ENCODE results near the gene PAK4.
"Not testable (repeated sequence)": the region's sequence is repeated elsewhere in the genome, so short reads cannot be mapped to it uniquely, and the experiment has no call there.

PAK4 gene

DNA sequence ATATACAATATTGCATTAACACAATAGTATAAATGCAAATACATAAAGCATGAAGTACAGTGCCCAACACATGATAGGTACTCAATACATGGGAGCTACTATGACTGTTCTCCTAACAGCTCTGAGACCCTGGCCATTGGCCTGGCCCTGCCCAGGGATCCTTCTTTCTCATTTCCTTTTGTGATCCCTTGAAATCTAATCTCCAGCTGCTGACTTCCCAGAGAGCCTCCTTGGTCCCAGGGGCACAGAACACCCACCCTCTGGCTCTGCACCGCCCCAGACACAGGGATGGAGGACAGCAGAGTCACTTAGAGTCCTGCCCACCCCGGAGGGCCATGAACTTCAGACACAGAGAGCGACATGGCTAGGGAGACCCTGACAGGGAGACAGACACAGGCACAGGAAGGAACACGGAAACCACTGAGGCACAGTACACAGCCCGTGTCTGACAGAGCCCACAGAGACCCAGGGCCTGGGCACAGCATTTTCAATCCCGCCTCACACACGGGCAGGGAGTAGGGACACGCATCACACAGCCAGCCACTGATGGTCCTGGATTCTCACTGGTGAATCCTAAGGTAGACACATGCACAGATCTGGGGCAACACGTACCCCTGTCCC is 82.7 kb downstream of the PAK4 start:
- TF ChIP-seq, protein P1, sequence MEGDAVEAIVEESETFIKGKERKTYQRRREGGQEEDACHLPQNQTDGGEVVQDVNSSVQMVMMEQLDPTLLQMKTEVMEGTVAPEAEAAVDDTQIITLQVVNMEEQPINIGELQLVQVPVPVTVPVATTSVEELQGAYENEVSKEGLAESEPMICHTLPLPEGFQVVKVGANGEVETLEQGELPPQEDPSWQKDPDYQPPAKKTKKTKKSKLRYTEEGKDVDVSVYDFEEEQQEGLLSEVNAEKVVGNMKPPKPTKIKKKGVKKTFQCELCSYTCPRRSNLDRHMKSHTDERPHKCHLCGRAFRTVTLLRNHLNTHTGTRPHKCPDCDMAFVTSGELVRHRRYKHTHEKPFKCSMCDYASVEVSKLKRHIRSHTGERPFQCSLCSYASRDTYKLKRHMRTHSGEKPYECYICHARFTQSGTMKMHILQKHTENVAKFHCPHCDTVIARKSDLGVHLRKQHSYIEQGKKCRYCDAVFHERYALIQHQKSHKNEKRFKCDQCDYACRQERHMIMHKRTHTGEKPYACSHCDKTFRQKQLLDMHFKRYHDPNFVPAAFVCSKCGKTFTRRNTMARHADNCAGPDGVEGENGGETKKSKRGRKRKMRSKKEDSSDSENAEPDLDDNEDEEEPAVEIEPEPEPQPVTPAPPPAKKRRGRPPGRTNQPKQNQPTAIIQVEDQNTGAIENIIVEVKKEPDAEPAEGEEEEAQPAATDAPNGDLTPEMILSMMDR (IDR thresholded peaks at IDR 0.05; ENCODE audit: low read depth, low read length): no peak
- no peak for TF ChIP-seq MYC (IDR thresholded peaks at IDR 0.05; ENCODE audit: low read depth, low read length)
- TF ChIP-seq, protein P2, sequence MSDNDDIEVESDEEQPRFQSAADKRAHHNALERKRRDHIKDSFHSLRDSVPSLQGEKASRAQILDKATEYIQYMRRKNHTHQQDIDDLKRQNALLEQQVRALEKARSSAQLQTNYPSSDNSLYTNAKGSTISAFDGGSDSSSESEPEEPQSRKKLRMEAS (IDR thresholded peaks at IDR 0.05; ENCODE audit: low read depth, low read length): no peak
- no peak for TF ChIP-seq POLR2A (IDR thresholded peaks at IDR 0.05; ENCODE audit: extremely low read depth, insufficient read length)
- no peak overlapping the region for H3K4me3 ChIP-seq (ENCODE audit: low read depth, low read length)
- DNase-seq (ENCODE audit: low read depth): no peak

DNA sequence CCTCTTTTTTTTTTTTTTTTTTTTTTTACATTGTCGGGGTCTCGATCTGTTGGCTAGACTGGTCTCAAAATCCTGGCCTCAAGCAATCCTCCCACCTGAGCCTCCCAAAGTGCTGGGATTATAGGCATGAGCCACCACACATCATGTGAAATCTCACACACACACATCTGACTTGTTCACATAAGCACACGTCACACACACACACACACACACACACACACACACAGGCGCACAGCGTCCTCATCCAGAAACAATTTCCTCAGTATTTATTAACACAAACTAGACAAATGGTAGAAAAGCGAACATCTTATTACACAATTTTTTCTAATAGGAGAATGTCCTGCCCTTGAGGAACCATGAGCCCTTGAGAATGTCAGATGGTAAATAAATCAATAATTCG is 83.6 kb downstream of the PAK4 start:
- H3K4me3 ChIP-seq (ENCODE audit: low read depth, low read length): no peak overlapping the region
- DNase-seq (ENCODE audit: low read depth): no peak
- TF ChIP-seq, protein P1 (IDR thresholded peaks at IDR 0.05; ENCODE audit: low read depth, low read length): no peak
- TF ChIP-seq MYC (IDR thresholded peaks at IDR 0.05; ENCODE audit: low read depth, low read length) (no peak), POLR2A (IDR thresholded peaks at IDR 0.05; ENCODE audit: extremely low read depth, insufficient read length) (no peak)
- TF ChIP-seq, protein P2 (IDR thresholded peaks at IDR 0.05; ENCODE audit: low read depth, low read length): no peak

DNA sequence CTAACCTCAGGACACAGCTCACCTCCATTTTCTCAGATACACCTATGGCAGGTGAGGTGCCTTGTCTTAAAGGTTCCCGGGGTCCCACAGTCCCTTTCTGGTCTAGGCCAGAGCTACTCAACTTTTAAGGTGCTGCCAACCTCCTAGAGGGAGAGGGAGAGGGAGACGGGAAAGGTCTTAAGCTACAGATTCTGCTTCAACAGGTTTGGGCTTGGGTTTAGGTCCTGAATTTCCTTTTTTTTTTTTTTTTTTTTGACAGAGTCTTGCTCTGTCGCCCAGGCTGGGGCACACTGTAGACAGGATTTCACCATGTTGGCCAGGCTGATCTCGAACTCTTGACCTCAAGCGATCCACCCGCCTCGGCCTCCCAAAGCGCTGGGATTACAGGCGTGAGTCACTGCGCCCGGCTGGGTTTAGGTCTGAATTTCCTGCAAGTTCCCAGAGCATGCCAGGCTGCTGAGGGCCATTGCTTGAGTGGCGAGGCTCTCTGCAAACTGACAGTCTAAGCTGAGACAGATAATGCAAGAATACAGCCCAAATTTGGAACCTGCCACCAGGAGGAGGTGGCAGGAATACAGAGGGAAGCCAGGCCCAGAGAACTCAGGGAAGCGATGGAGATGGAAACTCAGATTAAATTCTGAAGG is 86.3 kb downstream of the PAK4 start:
- DNase-seq (ENCODE audit: low read depth): no peak
- H3K4me3 ChIP-seq (ENCODE audit: low read depth, low read length): no peak overlapping the region
- no peak for TF ChIP-seq MYC (IDR thresholded peaks at IDR 0.05; ENCODE audit: low read depth, low read length)
- TF ChIP-seq, protein P2 (IDR thresholded peaks at IDR 0.05; ENCODE audit: low read depth, low read length): no peak
- no peak for TF ChIP-seq POLR2A (IDR thresholded peaks at IDR 0.05; ENCODE audit: extremely low read depth, insufficient read length)
- TF ChIP-seq, protein P1 (IDR thresholded peaks at IDR 0.05; ENCODE audit: low read depth, low read length): no peak

DNA sequence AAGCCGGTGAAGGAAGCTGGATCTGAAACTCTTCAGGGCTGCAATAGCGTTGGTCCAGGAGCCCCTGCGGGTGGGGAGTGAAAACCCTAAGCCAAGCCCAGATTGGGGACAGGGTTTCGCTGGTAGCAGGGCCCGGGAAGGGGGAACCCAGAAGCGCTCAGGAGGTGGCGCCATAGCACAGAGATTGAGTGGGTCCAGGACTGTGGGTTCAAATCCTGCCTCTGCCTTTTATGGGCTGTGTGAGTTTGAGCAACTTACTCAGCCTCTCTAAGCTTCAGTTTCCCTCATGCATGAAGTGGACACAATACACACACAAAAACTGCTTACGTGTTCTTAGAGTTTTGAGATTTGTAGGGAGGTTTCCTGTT is 86.8 kb downstream of the PAK4 start:
- DNase-seq (ENCODE audit: low read depth): peak; percentile 55
- TF ChIP-seq, protein P1 (IDR thresholded peaks at IDR 0.05; ENCODE audit: low read depth, low read length): peak; percentile 50
- no peak for TF ChIP-seq POLR2A (IDR thresholded peaks at IDR 0.05; ENCODE audit: extremely low read depth, insufficient read length)
- no peak overlapping the region for H3K4me3 ChIP-seq (ENCODE audit: low read depth, low read length)

DNA sequence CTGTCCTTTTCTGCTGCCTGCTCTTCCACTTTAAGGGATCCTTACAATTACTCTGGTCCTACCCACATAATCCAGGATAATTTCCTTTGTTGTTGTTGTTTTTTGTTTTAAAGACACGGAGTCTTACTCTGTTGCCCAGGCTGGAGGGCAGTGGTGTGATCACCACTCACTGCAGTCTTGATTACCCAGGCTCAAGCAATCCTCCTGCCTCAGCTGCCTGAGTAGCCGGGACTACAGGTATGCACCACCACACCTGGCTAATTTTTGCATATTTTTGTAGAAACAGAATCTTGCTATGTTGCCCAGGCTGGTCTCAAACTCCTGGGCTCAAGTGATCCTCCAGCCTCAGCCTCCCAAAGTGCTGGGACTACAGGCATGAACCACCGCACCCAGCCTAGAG is 89.7 kb downstream of the PAK4 start:
- DNase-seq (ENCODE audit: low read depth); H3K4me3 ChIP-seq (ENCODE audit: low read depth, low read length): not testable (repeated sequence)

DNA sequence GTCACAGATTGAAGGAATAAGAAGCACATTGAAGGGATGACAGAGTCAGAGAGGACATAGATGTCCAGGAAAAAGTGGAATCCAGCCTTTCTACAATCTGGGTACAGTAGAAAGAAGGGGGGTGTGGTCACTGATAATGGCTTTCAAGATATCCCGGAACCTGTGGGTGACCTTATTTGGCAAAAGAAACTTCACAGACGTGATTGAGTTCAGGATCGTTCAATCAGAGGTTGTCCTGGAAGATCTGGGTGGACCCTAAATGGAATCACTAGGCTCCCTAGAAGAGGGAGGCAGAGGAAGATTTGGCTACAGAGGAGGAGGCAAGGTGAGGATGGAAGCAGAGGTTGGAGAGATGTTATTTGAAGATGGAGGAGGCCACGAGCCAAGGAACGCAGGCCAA is 91.5 kb downstream of the PAK4 start:
- H3K4me3 ChIP-seq (ENCODE audit: low read depth, low read length): no peak overlapping the region
- no peak for TF ChIP-seq MYC (IDR thresholded peaks at IDR 0.05; ENCODE audit: low read depth, low read length)
- TF ChIP-seq, protein P2 (IDR thresholded peaks at IDR 0.05; ENCODE audit: low read depth, low read length): no peak
- no peak for TF ChIP-seq POLR2A (IDR thresholded peaks at IDR 0.05; ENCODE audit: extremely low read depth, insufficient read length)
- TF ChIP-seq, protein P1 (IDR thresholded peaks at IDR 0.05; ENCODE audit: low read depth, low read length): no peak

More for the DNA sequence above, 91.5 kb downstream of the PAK4 start:
- DNase-seq (ENCODE audit: low read depth): no peak

All from NB4 (cell line).